HG03159 (cell line): ENCODE results near the gene G6PC1.
"Not testable (repeated sequence)": the region's sequence is repeated elsewhere in the genome, so short reads cannot be mapped to it uniquely, and the experiment has no call there.

Source experiments
- ATAC-seq: cut with Tn5 transposase; IDR thresholded peaks from one replicate; pipeline ENCODE4 v1.9.1; 2021; ENCODE audit warnings: mild to moderate bottlenecking, moderate library complexity; ENCODE audit not compliant: unreplicated experiment

Gene G6PC1

DNA sequence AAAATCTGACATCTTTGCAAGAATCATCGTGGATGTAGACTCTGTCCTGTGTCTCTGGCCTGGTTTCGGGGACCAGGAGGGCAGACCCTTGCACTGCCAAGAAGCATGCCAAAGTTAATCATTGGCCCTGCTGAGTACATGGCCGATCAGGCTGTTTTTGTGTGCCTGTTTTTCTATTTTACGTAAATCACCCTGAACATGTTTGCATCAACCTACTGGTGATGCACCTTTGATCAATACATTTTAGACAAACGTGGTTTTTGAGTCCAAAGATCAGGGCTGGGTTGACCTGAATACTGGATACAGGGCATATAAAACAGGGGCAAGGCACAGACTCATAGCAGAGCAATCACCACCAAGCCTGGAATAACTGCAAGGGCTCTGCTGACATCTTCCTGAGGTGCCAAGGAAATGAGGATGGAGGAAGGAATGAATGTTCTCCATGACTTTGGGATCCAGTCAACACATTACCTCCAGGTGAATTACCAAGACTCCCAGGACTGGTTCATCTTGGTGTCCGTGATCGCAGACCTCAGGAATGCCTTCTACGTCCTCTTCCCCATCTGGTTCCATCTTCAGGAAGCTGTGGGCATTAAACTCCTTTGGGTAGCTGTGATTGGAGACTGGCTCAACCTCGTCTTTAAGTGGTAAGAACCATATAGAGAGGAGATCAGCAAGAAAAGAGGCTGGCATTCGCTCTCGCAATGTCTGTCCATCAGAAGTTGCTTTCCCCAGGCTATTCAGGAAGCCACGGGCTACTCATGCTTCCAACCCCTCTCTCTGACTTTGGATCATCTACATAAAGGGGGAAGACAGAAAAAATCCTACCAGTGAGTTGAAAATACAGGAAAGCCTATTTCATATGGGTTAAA is at the start of gene G6PC1:
Gene G6PC1, plus strand, starts transcription at position 340 of the 872 bp plus-strand sequence. Its CDS starts 78 bp downstream, at position 418.
- ATAC-seq, result no peak

GRCh38 chr17:42850954-42851353 is 49.6 kb upstream of the G6PC1 start, which contains the start of gene AOC3:
AOC3 (plus strand) TSS chr17:42851199; CDS start chr17:42851344, 145 bp downstream.
- no peak for ATAC-seq

DNA sequence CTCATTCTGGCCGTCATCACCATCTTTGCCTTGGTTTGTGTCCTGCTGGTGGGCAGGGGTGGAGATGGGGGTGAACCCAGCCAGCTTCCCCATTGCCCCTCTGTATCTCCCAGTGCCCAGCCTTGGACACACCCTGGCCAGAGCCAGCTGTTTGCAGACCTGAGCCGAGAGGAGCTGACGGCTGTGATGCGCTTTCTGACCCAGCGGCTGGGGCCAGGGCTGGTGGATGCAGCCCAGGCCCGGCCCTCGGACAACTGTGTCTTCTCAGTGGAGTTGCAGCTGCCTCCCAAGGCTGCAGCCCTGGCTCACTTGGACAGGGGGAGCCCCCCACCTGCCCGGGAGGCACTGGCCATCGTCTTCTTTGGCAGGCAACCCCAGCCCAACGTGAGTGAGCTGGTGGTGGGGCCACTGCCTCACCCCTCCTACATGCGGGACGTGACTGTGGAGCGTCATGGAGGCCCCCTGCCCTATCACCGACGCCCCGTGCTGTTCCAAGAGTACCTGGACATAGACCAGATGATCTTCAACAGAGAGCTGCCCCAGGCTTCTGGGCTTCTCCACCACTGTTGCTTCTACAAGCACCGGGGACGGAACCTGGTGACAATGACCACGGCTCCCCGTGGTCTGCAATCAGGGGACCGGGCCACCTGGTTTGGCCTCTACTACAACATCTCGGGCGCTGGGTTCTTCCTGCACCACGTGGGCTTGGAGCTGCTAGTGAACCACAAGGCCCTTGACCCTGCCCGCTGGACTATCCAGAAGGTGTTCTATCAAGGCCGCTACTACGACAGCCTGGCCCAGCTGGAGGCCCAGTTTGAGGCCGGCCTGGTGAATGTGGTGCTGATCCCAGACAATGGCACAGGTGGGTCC is 49.0 kb upstream of the G6PC1 start:
- ATAC-seq, result not testable (repeated sequence)

- no peak for ATAC-seq
These were observed 48.2 kb upstream of the G6PC1 start for GRCh38 chr17:42852351-42852750.

GRCh38 chr17:42853004-42853403 is 47.6 kb upstream of the G6PC1 start:
- ATAC-seq, result no peak

DNA sequence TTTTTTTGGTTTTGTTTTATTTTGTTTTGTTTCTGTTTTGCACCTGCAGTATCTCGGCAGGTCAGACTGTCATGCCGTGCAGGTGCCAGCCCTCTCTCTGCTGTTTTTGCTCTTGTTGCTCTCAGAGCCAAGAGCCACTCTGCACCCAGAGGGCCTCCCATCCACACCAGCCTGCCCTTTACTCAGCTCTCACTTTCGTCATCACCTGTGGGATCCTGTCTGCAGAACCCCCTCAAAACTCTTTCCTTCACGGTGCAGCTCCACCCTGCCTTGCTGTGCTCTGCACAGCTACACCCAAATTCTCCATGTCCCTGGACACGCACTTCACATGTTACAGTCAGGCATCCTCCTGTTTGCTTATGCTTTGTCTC is 47.0 kb upstream of the G6PC1 start:
- no peak for ATAC-seq

- no peak for ATAC-seq
These were observed 46.4 kb upstream of the G6PC1 start for GRCh38 chr17:42853968-42854790.

DNA sequence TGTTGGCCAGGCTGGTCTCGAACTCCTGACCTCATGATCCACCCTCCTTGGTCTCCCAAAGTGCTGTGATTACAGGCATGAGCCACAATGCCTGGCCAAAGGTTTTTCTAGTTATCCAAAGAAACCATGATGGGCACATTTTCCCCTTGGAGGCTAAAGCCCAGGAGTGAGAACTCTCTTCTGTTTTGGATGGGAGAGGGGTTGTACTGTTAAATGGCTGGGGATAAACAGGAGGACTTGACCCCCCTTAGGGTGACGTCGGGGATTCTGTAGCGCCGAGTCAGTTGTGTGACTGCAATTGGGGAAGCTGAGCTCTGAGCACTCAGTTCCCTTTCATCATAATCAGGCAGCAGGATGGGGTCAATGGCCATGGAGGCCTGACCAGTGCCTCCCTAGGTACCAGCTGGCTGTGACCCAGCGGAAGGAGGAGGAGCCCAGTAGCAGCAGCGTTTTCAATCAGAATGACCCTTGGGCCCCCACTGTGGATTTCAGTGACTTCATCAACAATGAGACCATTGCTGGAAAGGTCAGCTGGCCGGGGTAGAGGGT is 45.5 kb upstream of the G6PC1 start:
- no peak for ATAC-seq

DNA sequence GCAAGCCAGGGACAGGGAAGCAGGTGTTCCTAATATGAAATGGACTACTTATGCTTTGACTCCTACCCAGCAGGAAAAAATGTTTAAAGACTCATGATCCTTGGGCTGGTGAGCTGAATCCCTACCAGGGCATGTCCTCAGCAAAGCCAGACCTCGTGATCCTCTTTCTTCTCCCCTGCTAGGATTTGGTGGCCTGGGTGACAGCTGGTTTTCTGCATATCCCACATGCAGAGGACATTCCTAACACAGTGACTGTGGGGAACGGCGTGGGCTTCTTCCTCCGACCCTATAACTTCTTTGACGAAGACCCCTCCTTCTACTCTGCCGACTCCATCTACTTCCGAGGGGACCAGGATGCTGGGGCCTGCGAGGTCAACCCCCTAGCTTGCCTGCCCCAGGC is 44.5 kb upstream of the G6PC1 start:
- not testable (repeated sequence) for ATAC-seq

GRCh38 chr17:42856516-42856915 is 44.1 kb upstream of the G6PC1 start:
- not testable (repeated sequence) for ATAC-seq

DNA sequence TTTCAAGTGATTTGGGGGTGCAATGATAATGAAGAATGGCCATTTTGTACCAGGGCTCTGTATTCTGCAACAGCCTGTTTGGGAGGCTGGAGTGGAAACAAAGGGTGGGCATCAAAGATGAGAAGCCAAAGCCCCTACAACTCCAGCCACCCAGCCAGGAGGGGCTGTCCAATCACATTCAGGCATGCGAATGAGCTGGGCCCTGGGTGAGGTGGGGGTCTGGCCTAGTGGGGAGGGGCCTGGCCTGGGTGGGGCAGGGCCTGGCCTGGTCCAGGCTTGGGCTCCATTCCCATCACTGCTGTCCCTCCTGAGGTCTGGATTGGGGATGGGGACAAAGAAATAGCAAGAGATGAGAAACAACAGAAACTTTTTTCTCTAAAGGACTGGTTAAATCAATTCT is 43.2 kb upstream of the G6PC1 start:
- no peak for ATAC-seq

DNA sequence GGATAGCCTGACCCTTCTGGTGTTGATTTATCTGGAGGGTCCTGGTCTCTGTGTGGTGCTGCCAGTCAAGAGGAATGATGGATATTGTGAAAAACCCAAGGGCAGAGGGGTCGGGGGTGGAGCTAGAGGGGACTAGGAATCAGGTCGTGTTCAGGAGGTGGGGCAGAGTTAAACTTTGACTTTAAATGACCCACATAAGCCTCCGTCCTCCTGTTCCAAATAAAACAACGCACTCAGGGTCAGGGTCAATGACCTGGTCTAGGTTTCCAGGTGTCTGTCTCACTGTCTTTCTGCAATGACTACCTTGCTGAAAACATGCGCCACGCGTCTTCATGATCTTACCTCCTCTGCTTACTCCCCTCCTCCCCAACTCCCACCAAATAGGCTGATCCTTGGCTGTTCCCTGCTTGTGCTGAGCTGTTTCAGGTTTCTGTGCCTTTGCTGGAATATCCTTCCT is 34.9 kb upstream of the G6PC1 start:
- no peak for ATAC-seq

DNA sequence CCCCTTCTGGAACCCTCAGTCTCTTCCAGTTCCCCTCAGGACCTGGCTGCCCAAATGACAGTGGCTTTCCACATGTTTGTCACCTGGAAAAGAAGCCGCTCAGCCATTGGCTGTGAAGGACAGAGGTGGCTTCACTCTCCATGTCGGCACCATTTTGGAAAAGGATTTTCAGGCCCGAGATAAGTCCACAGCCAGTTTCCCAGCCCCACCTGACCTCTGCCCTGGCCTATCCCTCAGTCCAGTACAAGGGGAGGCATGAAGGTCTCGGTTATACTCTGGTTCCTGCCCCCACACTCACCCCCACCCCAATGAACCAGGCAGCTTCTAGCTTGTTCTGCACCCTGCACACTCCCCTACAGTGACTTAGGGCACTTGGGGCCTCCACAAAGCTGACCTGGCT is 34.4 kb upstream of the G6PC1 start:
- ATAC-seq, result no peak

- ATAC-seq, result no peak
These were observed 33.7 kb upstream of the G6PC1 start for GRCh38 chr17:42866631-42867575.

GRCh38 chr17:42867694-42868261 is 32.8 kb upstream of the G6PC1 start:
- not testable (repeated sequence) for ATAC-seq

DNA sequence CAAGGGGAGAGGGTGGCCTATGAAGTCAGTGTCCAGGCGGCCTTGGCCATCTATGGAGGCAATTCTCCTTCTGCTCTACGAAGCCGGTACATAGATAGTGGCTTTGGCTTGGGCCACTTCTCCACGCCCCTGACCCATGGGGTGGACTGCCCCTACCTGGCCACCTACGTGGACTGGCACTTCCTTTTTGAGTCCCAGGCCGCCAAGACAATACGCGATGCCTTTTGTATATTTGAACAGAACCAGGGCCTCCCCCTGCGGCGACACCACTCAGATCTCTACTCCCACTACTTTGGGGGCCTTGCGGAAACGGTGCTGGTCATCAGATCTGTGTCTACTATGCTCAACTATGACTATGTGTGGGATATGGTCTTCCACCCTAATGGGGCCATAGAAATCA is 32.3 kb upstream of the G6PC1 start:
- no peak for ATAC-seq

DNA sequence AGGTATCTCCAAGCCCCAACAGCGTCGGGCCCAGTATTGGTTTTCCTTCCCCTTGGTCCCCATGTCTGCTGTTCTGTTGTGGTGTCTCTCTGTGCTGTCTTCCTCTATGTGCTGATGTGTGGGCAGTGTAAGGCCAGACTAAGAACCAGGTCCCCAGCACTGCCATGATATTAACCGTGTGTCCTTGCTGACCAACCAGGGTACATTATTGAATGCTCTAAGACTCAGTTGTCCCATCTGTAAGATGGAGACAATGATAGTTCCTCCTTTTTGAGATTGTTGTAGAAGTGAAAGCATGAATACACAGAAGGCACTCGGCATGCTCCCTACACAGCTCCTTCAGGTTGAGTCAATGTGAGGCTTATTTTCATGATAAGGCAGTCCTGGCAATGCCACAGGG is 29.0 kb upstream of the G6PC1 start:
- no peak for ATAC-seq

DNA sequence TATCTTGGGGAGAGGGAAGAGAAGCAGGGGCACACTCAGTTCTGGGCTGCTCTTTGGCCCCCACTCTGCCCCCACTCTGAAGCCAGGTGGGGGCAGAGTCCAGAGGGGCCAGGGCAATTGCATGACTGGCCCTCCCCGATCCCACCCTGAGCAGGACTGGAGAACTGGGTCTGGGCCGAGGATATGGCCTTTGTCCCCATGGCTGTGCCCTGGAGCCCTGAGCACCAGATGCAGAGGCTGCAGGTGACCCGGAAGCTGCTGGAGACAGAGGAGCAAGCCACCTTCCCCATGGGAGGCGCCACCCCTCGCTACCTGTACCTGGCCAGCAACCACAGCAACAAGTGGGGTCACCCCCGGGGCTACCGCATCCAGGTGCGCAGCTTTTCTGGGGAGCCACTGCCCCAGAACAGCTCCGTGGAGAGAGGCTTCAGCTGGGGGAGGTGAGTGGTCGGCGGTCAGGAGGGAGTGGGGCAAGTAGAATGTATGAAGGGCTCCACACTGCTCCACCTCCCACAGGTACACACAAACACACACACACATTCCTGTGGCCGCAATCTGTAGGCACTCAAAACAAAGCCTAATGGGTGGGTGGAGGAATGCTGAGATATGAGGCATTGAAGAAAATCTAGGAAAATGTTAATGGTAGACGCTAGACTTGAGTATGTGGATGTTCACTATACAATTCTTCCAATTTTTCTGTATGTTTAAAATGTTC is 28.2 kb upstream of the G6PC1 start:
- ATAC-seq, result no peak
